AG09319 (cell line): ENCODE measurements around the gene INSL3.

Experiments used
- DNase-seq: peaks from one replicate; pipeline ENCODE4 v3.0.0-alpha.2; 2010; ENCODE audit warnings: low read depth; ENCODE audit errors: extremely low read depth
- TF ChIP-seq, protein P1 (sequence below): IDR thresholded peaks from 2 replicates; pipeline ENCODE4 v1.5.1; 2011; ENCODE audit warnings: low read depth, mild to moderate bottlenecking, inconsistent platforms, low read length, moderate library complexity

INSL3 gene

DNA sequence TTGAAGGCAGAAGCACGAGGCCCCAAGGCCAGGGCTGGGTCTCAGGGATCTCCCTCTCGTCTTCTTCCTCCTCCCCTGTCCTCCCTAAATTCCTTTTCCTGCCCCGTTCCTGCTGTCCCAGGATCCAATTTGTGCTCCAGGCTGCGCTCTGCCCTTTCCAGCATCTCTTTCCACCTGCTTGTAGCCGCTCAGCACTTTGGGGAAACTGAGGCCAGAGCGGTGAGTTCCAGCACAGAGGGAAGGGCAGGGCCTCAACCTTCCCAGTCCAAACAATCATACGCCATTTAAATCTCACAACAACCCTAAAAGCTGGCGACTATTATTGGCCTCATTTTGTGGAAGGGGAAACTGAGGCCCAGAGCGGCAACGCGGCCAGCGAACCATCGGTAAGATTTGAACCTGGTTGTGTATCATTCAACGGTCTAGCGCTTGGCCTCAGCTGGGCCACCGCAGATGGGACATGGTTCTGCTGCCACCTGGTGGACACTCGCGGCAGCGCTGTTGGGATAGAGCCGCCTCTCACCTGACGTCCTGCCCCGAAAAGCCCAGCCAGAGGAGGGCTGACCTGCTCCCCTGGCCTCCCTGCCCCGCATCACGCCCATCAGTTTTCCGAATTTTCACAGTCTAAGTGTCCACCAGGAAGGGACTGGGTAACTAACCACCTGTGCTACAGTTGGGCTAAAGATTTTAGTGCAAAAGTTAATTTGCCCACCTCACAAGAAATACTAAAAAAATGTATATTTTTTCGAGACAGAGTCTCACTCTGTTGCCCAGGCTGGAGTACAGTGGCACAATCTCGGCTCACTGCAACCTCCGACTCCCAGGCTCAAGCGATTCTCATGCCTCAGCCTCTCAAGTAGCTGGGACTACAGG lies 34.2 kb upstream of the INSL3 start:
- TF ChIP-seq, protein P1, sequence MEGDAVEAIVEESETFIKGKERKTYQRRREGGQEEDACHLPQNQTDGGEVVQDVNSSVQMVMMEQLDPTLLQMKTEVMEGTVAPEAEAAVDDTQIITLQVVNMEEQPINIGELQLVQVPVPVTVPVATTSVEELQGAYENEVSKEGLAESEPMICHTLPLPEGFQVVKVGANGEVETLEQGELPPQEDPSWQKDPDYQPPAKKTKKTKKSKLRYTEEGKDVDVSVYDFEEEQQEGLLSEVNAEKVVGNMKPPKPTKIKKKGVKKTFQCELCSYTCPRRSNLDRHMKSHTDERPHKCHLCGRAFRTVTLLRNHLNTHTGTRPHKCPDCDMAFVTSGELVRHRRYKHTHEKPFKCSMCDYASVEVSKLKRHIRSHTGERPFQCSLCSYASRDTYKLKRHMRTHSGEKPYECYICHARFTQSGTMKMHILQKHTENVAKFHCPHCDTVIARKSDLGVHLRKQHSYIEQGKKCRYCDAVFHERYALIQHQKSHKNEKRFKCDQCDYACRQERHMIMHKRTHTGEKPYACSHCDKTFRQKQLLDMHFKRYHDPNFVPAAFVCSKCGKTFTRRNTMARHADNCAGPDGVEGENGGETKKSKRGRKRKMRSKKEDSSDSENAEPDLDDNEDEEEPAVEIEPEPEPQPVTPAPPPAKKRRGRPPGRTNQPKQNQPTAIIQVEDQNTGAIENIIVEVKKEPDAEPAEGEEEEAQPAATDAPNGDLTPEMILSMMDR, result peak; percentile 95
- no peak for DNase-seq

DNA sequence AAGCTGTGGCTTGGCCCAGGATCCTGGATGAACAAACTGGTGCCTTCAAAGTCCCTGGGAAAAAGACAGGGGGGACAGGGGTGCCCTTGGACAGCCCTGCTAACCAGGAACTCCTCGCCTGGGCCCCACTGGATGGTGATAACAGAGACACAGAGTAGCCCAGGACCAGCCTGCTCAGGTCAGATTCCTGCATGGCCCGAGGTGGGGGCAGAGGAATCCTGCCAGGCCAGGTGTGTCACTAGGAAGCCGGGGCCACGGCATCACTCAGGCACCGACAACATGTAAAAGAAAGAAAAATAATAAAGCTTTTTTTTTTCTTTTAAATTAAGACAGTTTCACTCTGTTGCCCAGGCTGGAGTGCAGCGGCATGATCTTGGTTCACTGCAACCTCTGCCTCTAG lies 32.7 kb upstream of the INSL3 start:
- TF ChIP-seq, protein P1, result no peak
- no peak for DNase-seq

DNA sequence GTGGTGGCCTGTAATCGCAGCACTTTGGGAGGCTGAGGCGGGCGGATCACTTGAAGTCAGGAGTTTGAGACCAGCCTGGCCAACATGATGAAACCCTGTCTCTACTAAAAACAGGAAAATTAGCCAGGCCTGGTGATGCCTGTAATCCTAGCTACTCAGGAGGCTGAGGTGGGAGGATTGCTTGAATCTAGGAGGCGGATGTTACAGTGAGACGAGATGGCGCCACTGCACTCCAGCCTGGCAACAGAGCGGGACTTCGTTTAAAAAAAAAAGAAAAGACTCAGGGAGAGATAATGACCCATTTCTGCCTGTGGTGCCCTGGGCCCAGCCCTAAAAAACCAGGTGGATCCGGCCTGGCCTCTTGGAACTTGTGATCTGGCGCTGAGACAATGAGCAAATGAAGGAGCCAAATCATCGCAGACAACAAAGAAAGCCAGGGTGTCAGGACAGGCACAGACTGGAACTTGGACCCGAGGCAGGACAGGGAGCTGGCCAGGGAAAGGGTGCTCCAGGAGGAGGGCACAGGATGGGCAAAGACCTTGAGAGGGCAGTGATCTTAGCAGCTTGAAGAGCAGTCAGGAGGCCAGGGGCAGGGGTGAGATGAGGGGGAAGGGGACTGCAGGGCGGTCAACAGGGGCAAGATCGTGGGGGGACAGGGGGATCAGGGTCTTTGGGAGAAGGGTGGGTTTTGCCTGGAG lies 27.4 kb upstream of the INSL3 start:
- no peak for DNase-seq
- TF ChIP-seq, protein P1, result no peak

DNA sequence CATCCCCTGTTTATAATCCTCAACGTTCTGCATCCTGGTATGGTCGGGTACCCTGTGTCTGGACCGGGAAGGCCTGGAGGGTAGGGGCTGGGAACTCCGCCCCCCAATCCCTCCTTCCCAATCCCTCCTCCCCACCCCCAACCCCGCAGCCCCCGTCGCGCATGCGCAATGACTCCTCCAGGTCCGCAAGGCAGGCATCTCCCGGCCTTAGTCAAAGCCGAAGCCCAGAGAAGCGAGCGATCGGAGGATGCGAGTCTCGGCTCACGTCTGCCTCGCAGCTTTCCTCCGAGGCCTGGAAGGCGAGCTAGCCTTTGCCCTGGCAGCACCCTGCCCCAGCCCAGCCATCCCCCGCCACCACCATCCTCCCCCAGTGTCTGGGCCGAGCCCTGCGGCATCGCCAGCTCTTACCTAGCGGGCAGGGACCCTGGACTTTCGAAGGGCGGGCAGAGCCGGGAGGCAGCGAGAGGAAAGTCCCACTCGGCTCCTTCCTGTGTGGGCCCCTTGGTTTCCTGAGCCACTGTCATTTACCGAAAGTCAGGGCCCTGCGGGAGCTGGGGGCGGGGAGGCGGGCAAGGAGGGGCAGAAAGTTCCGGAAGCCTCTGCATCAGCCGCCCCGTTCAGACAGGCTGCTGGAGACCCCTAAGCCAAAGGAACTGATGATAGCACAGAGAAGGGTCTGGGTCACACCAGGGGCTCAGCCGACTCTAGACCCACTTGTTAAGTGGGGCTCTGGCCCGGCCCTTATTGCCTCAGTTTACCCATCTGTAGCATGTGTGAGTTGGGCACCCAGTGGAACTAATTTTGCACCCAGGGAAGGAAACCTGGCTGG lies 26.4 kb upstream of the INSL3 start, which contains the start of gene JAK3:
Gene JAK3 (minus strand): TSS at position 445 of the 829 bp plus-strand sequence. CDS start 3,565 bp downstream, outside the sequence.
- DNase-seq, result peak; percentile 27
- TF ChIP-seq, protein P1, result no peak

DNA sequence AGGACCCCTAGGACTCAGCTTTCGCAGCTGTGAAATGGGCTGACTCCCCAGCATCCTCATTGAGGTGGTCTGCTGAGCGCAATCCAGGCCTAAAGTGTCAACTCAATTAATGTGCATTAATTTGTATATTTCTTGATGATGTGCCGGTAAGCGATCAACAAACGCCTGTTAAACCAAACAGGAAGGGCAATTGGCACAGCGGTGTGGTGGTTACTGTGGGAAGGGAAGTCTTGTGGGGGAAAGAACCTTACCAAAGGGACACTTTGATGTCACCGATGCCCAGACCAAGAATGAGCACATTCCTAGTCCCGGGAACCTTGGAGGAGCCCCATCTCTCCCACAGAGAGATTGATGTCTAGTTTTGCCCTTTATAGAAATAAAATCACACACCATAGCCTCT lies 24.8 kb upstream of the INSL3 start:
- DNase-seq, result no peak
- TF ChIP-seq, protein P1, result no peak

DNA sequence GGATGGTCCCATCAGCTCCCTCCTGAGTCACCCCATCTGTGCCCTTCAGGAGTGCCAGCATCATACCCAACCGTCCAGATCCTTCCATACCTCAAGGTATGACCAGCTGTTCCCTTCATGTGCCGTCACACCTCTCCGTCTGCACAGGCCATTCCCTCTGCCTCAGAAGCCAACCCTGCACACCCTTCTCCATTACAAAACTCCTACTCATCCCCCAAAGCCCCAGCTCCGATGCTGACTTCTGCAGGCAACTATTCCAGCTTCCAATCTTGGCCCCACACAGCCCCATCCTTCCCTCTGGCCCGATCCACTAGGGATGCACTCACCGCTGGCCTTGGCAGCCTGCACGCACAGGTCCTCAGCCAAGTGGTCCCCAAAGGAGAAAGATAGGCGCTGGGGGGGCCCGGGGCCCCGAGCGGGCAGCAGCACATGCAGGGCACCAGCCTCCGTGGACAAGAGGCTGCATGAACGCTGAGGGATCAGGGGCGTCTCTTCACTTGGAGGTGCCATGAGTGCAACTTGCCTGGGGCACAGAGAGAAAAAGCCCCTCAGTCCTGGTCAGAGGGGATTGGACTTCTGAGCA lies 22.7 kb upstream of the INSL3 start:
- no peak for DNase-seq
- TF ChIP-seq, protein P1, result no peak
